ENCODE data around the gene ITPA.
A peak's percentile ranks its signal among the peaks of the same experiment; 100 is the strongest.

Gene ITPA

DNA sequence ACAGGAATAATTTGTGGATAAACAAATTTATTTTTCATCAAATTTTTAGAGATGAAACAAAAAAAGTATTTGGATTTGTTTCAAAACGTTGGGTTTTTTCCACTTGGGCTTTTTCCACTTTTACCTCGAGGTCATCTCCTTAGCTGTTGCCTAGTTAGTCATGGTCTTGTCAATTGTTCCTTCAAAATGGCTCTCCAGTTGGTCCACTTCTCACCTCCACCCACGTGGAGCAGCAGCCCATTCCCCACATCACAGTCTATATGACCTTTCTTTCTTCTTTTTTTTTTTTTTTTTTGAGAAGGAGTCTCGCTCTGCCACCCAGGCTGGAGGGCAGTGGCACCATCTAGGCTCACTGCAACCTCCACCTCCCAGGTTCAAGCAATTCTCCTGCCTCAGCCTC lies 36.4 kb downstream of the ITPA start:
- no peak for DNase-seq (ENCODE audit: low spot score)
- TF ChIP-seq, protein P1, sequence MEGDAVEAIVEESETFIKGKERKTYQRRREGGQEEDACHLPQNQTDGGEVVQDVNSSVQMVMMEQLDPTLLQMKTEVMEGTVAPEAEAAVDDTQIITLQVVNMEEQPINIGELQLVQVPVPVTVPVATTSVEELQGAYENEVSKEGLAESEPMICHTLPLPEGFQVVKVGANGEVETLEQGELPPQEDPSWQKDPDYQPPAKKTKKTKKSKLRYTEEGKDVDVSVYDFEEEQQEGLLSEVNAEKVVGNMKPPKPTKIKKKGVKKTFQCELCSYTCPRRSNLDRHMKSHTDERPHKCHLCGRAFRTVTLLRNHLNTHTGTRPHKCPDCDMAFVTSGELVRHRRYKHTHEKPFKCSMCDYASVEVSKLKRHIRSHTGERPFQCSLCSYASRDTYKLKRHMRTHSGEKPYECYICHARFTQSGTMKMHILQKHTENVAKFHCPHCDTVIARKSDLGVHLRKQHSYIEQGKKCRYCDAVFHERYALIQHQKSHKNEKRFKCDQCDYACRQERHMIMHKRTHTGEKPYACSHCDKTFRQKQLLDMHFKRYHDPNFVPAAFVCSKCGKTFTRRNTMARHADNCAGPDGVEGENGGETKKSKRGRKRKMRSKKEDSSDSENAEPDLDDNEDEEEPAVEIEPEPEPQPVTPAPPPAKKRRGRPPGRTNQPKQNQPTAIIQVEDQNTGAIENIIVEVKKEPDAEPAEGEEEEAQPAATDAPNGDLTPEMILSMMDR (IDR thresholded peaks at IDR 0.05; ENCODE audit: extremely low read depth, insufficient read depth, missing control alignments) = no peak
- in situ Hi-C loops (cut with MboI; ENCODE audit: low pct_unique_long_range_greater_than_20kb, low sequenced_read_pairs, unreplicated experiment) = no loop called here

DNA sequence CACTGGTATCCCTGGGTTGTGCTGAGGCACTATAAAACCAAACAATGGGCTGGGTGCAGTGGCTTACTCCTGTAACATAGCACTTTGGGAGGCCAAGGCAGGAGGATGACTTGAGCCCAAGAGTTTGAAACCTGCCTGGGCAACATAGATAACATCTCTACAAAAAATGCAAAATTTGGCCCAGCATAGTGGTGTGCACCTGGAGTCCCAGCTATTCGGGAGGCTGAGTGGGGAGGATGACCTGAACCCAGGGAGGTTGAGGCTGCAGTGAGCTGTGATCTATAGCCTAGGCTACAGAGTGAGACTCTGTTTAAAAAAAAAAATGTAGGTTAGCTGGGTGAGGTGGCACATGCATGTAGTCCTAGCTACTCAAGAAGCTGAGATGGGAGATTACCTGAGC lies 37.4 kb downstream of the ITPA start:
- TF ChIP-seq, protein P1 (IDR thresholded peaks at IDR 0.05; ENCODE audit: extremely low read depth, insufficient read depth, missing control alignments) = no peak
- DNase-seq (ENCODE audit: low spot score) = no peak
- in situ Hi-C loops (cut with MboI; ENCODE audit: low pct_unique_long_range_greater_than_20kb, low sequenced_read_pairs, unreplicated experiment) = no loop called here

DNA sequence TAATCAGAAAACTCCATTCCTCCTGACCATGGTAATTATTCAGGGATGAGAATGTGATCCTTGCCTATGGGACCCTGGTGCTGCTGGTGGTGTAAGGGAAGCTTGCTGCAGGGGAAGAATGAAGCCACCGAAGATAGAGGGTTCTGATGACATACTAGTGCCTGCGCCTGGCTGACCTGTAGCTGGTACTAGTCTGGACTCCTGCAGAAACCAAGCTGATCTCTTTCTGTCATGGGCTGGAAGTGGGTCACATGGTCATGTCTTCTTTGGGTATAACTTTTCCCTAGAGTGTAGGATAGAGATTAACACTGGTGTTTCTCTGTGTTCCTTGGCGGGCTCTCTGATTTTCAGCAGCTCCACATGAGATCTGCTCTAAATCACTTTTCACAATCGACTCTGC lies 38.3 kb downstream of the ITPA start:
- DNase-seq (ENCODE audit: low spot score) = no peak
- TF ChIP-seq, protein P1 (IDR thresholded peaks at IDR 0.05; ENCODE audit: extremely low read depth, insufficient read depth, missing control alignments) = no peak
- in situ Hi-C loops (cut with MboI; ENCODE audit: low pct_unique_long_range_greater_than_20kb, low sequenced_read_pairs, unreplicated experiment) = no loop called here

DNA sequence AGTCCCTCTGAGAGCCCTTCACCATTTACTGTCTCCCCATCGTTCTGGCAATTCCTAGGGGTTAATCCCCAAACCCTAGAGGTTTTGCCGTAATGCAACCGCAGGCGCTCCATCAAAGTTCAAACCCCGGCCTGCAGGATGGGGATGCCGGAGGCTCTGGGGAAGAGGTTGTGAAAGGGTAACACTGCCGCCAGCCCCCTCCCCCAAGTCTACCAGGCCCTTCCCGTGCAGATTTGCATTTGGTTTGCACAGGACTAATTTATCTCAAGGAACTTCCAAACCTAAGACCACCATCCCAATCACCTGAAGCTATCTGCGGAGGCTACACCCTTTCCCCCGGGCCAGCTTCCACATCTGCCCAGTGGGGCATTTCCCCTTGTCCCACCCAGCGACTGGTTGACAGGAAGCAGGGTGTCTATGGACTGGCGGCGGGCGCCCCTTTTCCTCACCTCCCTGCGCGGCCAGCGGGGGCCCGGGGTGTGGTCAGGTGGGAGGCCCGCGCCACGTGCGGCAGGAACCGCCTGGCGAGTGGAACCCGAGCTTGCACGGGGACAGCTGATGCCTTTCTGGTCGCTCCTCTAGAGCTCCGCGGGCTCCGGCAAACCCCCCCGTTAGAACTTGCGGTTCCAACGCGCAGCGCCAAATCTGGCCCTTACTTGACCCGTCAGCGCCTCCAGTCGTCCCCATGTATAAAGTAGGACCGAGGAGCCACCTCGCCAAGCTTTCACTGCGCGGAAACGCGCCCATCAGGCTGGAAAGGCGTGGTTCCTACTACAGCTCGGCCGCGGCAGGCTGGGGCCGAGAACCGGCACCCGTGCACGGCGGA lies 39.1 kb downstream of the ITPA start:
- in situ Hi-C loops (cut with MboI; ENCODE audit: low pct_unique_long_range_greater_than_20kb, low sequenced_read_pairs, unreplicated experiment) = no loop called here

DNA sequence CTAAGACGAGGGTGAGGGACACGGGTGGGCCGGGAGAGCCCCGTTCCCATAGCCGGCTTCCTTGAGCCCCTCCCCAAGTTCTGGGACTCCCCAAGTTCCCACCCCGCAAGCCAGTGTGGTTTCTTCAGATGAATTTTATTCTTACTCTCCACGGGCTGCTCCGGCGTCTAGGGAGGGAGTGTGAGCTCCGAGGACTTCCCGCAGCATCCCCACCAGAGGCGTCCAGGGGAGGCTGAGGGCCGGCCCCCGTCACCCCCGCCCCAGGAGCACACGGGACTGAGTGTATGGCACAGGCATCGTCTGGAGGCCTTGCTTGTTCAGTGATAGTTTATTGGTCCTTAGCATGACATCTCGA lies 39.7 kb downstream of the ITPA start:
- no peak for DNase-seq (ENCODE audit: low spot score)
- in situ Hi-C loops (cut with MboI; ENCODE audit: low pct_unique_long_range_greater_than_20kb, low sequenced_read_pairs, unreplicated experiment) = no loop called here
- TF ChIP-seq, protein P1 (IDR thresholded peaks at IDR 0.05; ENCODE audit: extremely low read depth, insufficient read depth, missing control alignments) = no peak

More for the DNA sequence above, 39.1 kb downstream of the ITPA start:
- TF ChIP-seq, protein P1 (IDR thresholded peaks at IDR 0.05; ENCODE audit: extremely low read depth, insufficient read depth, missing control alignments) = peak; percentile 15
- DNase-seq (ENCODE audit: low spot score) = no peak

DNA sequence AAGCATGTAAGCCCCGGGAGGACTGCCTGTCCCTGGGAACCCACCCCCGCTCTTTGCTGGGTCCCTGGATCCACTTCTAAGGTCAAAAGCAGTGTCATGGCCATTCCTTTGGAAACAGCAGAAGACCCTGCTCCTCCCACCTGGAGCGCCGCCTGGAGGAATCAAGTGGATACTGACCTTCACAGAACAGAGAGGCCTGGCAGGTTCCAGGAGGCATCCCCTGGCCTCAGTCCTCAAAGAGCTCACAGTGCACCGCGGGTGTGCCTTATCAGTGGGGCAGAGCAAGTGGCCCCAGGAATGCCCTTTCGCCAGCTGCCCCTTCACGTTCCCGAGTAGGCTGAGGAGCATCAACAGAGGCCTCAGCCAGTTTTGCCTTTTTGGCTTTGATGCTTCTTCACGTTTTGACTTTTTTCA lies 40.8 kb downstream of the ITPA start:
- no peak for DNase-seq (ENCODE audit: low spot score)
- TF ChIP-seq, protein P1 (IDR thresholded peaks at IDR 0.05; ENCODE audit: extremely low read depth, insufficient read depth, missing control alignments) = no peak
- in situ Hi-C loops (cut with MboI; ENCODE audit: low pct_unique_long_range_greater_than_20kb, low sequenced_read_pairs, unreplicated experiment) = no loop called here

Measured in GM13977 (cell line).